Dedifferentiated amniotic fluid mesenchymal stem cell (primary cell): ENCODE measurements around the gene NR6A1.

Experiments used
- DNase-seq: peaks from one replicate; pipeline ENCODE4 v3.0.0-alpha.2; 2016; ENCODE audit errors: extremely low spot score

Gene NR6A1

DNA sequence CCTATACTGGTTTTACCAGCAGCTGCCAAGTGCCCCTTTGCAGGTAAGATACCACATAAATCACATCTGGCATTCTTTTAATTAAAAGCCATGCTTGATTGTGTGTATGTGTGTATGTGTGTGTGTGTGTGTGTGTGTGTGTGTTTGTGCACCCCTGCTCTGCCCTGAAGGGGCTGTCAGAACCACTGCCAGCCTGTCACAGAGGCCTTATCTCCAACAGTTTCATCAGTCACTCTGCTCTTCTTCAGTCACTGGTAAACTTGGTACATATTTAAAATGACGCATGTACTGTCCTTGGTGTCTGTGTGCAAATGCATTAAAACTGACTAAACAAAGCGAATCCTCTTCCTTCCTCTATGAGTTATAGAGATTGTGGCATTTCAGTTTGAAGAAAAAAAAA lies 244.9 kb downstream of the NR6A1 start:
- no peak for DNase-seq

DNA sequence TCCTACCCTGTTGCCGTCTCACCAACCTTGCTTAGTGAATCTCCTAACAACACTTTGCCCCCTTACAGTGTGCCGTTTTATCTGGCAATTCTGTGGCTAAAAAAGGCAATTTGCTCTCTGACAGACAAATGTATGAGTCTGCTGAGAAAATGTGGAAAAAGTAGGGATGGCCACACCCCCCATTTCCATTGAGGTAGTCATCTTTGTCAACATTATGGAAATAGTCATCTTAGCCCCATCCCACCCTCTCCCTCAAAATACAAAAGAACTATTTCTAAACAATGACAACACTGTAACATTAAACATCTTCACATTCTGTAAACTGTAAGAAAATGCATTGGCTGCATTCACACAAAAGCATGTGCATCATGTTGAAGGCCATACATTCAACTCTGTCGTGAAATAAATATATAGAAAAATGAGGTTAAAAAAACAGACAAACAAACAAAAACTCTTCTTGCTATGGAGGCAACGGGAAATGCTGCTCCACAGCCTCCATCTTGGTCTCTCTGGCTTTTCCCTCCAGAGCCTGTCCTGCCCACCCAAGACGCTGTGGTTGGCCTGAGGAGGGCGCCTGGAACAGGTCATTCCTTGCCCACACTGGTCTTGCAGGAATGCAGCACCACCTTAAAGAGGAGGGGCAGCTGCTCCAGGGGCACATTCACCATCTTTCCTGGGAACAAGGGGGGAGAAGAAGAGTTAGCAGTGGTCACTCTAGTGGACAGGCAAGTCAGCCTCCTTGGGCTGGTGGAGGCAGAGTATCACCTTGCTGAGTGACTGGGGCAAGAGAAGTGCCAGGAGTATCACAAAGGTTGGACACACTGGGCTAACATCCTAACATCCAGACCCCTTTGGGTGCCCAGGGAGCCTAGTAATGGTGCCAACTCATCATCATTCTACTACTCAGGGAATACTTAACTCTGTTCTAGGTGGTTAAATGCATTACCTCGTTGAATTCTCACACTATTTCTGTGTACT lies 248.7 kb downstream of the NR6A1 start:
- DNase-seq = no peak

DNA sequence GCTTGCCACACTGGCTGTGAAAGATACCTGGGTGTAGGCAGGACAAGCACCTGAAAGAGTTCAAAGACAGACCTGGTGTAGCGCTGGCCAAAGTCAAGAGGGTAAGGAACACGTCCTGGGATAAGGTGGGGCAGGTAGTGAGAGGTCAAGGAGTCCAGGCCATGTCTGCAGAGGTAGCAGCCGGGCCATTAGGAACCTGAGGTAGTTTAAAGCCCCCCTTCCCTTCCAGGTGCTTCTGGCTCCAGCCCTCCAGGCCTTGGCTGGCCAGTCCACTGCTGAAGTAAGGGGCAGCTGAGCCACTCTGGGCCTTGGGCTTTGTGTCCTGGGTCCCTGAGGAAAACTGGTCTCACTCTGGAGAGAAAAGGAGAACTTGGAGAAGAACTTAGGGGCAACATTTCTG lies 250.0 kb downstream of the NR6A1 start:
- DNase-seq = no peak

DNA sequence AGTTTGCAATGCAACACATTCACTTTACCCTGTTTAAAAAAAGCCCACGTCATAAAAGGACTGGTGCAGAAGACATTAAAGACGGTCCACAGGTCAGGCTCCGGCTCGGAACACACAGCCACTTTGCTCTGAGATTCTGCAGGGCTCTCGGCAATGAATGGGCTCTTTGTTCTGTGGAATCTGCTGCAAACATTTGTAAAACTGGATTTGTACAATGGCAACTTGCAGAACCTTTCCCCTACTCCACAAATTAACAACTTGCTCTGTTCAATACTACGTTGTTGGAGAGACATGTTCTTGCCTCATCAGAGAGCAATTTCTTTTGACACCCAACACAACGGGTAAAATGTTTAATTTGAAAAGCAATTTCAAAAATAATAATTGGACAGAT lies 250.9 kb downstream of the NR6A1 start:
- DNase-seq = no peak

DNA sequence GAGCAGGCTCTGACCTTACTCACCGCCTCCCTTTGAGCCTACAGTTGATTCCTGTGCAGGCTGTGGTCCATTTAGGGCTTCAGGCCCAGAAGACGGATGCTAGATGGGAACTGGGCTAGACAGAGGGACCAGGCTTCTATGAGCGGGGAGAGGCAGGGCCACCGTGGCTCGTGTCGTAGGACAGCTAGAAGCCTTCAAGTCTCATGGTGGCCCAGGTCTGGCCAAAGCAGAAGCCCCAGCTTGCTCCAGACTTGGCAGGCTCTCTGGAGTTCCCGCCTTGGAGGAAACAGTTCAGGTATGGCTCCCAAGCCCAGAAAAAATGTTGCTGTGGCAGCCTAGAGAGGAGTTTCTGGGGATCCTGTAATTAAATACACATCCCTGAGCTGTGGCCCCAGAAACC lies 253.0 kb downstream of the NR6A1 start:
- no peak for DNase-seq

DNA sequence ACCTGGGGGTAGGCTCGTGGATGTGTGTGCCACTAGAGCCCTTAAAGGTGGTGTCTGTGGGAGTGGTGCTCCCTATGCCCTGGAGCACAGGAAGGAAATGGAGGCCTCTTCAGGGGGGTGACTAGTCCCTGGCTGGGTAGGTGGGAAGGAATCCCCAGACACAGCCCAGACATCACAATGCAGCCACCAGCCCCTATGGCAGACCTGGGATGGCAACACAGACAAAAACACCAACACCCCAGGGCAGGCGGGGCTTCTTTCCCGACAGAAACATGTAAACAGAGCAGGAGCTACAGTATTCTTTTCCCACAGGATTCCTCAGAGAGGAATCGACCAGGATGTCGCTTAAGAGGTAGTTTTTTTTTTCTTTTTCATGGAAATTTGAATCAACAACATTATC lies 253.5 kb downstream of the NR6A1 start:
- no peak for DNase-seq

DNA sequence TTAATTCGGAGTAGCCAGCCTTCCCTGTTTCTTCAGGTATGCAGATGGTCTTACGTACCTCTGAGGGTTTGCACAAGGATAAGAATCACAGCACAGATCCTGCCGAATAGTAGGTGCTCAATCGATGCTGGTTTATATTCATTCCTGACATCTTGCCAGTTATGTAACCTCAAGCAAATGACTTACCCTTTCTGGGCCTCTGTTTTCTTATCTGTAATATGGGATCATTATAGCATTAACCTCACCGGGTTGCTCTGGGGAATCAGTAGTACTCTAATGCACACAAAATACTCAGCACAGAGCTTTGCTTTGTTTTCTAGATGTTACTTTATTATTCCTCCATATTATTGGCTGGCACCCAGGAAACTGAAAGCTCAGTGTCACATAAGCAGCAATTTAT lies 256.2 kb downstream of the NR6A1 start:
- no peak for DNase-seq

DNA sequence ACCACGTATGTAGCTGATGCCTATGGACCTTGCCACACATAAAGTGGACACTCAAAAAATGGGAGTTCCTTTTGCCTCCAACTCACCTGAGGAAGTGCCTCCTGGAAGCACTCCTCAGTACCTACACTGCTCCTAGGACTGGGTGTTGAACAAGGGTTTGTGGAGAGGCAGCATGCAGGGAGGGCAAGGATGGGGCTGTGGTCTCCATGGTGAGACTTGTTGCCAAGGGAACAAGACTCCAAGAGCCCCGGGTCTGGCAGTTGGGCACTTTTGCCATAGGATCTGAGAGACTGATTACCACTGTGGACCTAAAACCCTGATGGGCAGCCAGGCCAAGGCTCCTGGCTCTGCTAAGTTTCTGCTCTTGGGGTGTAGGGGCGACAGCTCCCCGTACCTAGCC lies 257.0 kb downstream of the NR6A1 start:
- no peak for DNase-seq

DNA sequence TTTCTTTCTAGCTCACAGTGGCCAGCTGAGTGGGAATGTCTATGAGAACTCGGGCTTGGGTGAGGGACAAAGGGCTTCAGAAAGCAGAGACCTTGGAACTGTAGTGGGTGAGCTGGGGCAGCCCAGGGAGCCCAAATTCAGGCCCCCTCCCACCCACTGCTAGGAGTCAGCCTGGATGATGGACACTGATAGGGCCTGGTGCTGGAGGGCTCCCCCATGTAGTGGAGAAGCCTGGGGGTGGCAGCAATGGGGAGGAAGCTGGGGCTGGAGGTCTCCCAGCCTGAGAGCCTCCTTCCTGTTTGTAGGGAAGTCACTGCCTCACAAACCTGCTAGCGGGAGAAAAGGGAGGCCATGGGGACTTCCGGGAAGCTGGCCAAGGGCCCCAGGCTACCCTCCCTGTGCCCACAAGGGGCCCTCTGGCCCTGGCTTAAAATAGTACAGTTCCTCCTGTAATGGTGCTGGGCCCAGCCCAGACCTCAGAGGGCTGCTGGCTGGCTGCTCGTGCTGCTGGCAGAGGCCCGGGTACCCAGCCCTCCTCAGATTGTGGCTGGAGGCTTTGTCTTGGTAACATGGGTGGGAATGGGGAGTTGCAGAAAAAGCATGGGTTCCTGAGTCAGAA lies 257.6 kb downstream of the NR6A1 start:
- no peak for DNase-seq

DNA sequence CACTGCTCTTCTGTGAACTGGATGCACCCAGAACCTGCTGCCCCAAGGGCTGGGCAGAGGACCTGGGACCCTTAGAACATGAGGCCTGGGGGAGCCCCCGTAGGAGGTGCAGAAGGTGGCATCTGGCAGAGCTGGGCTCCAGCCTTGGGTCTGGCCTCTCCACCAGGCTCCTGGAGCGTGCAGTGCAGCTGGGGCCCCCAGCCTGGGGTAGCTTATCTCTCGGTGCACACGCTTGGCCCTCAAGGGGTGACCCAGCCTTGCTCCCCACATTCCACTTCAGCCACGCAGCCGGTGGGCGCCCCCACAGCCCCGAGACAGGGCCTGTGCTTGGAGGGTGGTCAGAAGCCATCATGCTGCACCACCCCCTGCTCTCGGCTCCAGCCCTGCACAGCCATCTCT lies 258.3 kb downstream of the NR6A1 start:
- no peak for DNase-seq

DNA sequence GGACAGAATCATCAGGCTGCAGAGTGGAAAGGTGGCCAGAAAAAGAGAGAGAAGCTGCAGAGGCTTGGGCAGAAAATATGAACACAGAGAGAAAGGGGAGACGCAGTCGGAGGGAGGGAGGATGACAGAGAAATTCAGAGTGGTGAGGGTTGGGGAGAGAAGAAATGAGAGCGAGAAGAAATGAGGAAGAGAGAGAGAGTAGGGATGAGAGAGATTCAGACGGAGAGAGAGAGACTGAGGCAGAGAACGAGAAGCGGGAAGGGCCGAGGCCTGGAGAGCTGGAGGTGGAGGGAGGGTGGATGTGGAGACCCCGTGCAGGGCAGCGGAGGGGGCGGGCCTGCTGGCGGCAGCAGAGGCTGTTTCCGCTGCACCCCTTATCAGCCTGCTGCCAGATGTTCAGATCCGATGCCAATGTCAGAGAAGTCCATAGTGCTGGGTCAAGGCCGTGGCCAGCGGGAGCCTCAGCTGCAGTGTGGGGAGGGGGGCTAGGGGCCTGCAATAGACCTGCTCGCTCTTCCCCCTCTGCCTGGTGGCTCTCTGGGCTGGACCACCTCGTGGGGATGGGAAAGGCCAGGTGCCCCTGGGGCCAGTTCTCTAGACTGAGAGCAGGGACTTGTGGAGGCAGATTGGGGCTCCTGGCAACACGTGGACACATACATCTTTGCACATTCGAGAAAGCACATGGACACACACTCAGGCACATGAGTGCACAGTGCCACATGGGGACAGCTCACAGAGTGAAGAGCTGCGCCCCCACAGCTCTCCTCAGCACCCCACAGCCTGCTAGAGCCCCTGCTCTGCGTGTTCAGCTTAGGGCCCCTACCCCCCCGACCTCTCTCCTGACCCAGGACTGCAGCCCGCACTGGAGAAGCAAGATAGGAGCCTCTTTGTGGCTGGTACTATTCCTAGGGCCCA lies 259.0 kb downstream of the NR6A1 start:
- no peak for DNase-seq

DNA sequence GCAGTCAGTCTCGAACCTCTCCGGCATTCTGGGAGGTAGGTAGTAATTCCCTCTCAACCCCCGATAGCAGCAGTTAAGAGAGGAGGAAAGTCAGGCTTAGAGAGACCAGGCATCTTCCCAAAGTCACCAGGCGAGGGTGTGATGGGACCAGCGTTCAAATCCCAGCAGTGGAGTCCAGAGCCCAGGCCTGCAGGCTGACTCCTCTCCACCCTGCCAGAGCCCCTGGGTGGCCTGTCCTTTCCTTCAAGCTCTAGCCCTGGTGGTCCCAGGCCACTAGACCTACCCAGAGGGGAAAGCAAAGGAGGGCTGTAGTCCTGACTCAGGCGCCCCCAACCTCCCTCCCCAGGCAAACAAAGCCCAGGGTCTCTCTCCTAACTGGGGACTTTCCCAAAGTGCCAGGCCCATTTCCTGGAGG lies 259.7 kb downstream of the NR6A1 start:
- no peak for DNase-seq

DNA sequence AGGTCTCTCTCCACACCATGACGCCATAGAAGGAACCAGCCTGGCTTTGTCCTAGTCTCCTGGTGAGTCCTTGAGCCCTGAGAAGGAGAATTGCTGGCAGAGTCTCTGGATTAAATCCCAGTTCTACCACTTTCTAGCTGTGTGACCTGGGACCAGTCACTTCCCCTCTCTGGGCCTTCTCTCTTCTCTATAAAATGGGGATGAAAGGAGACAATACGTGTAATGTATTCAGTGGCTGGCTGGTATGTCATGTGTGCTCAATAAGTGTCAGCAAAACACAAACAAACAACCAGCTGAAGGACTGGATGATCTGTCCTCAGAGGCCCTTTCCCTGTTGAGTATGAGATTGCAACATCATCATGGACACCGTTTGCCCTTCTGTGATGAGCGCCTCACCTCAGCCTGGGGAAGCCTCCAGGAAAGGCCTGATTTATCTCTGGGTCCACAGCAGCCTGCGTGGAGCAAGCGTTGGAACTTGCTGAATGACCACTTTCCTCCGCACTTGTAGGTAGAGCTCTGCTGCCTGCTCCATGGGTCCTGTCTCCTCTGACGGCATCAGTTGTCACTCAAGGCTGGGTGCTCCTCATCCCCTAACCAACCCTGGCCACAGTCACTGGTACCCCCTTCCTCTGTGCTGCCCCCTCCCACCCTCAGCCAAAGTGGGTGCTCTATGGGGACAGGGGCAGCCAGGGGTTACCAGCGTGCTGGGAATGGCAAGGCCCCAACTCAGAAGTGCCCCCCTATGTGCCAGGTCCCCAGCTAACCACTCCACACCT lies 260.3 kb downstream of the NR6A1 start:
- no peak for DNase-seq

DNA sequence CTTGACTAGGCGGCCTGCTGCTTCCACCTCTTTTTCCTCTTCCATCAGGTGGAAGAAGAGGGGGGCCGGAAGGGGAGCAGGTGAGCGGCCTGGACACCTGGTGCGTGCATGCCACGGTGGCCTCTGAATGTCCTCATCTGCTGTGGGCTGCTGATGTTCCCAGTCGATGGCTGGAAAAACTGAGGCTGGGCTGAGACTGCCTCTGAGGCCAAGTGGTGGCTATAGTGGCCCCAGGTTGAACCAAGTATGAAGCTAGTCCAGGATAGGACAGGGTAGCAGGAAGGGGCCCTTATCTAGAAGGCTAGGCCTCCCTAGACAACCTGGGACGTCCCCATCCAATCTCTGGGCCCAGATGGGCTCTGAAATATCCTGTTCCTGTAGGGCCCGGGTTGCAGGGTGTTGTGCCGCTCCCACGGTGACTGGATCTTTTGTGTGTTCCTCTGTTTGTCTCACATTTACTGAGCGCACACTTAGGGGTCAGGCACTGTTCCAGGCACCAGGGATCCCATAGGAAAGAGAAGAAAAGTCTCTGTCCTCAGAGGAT lies 263.2 kb downstream of the NR6A1 start:
- no peak for DNase-seq

DNA sequence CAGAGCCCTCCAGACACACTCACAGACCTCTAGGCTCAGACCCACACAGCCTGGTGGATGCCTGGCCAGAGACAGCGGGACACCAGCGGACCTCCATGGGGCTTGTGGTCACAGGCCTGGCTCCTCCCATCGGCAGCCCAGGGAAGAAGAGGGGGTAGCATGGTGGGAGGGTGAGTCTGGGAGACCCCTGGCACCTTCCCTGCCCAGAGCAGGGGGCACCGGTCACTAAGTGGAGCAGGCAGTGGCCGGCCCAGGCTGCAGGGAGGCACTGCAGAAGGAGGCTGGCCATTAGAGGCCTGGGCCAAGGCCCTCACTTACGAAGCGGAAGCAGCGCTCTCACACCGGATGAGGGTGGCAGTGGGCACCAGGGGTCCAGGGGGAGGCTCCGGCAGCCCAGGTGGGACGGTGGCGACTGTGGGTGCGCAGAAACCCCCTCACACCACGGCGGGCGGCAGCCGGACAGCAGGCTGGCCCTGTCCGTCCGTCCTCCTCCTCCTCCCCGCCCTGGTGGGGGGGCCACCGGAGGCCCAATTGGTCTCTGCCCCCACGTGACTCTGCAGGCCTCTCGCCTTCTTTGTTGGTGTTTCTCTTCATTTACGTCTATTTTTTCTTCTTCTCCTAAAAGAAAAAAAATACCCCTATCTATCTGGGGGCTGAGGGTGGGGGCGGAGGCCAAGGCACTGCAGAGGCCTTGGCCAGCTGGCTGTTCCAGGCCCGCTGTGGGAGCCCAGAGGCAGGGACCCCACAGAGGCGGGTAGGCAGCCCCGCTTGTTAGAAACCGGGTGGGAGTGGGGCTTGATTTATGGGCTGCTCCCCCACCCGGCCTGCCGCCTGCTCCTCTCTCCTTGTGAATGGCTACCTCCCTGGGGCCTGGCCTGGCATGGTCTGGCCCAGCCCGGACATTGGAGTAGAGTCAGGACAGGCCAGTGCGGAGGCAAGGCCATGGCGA lies 263.9 kb downstream of the NR6A1 start, which contains the start of gene NR5A1:
Gene NR5A1 (minus strand): TSS at position 469 of the 949 bp plus-strand sequence. CDS start 4,004 bp downstream, outside the sequence.
- DNase-seq = no peak

DNA sequence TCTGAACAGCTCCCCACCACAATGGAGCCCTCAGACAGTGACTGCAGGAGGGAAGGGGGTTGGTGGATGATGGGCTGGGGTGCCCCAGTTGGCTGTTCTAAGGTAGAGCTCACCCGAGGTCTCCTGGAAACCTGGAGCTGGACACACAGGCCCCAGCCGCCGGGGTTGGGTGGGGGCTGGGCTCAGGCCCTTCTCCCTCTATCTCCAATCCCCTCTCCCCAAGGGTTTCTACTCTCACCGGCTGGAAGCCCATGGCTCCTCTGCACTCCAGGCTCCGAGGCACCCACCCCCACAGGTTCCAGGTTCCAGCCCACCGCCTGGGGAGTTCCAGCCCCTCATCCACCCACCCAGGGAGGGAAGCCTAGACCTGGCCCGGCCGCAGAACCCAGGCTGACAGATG lies 264.7 kb downstream of the NR6A1 start:
- no peak for DNase-seq

DNA sequence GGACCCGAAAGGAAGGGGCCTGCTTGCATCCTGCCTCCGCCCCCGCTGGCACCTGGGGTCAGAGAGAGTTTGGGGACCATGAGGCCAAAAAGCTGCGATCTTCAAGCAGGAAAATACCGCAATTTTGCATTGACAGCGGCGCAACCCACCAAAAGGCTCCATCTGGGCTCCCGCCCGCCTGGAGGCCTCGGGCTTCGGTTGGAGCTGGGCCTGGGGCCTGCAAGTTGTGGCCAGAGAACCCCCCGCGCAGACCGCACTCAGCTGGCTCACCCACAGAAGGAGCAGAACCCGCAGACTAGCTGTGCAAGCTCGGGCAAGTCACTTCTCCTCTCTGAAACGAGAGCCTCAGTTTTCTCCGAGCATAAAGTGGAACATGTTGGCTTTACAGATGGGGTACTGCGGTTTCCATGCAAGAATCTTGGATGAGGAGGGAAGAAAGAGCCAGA lies 265.2 kb downstream of the NR6A1 start:
- DNase-seq = no peak

DNA sequence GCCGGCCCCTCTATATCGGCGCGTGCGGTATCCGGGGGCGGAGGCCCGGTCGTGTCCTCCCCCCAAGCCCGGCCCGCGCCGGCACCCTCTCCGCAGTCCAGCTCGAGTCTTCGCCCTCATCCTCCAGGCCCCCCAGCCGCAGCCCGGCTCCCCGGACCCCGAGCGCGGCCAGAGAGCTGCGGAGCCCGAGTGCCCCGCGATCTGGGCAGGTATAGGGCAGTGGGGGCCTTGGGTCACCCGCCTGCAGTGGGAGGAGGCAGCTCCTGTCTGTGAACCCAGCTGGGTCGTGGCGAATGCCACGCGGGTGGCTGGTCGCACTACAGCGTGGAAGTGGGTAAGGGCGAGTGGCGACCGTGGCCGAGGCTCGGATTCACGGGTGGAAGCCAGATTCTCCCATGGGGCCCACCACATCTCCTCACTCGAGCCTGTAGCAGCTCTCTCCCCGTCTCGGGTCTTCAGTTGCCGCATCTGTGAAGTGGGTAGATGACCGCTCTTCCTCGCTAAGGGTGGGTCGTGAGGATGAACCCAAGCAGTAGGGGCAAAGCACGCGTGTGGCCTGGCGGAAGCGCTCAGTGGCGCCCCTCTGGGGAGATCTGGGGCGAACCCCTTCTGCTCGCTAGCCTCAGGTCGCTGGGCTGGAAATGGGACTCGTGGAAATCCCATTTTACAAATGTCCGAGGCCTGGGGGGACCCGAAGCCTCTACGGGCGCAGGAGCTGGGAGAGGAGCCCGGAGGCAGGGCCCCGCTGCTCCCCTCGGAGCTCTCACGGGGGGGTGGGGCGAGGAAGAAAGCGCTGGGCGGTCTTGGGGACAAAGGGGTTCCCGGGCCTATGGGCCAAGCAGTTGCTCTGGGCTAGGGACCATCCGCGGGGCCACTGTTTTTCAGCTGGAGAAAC lies 265.9 kb downstream of the NR6A1 start:
- DNase-seq = no peak

DNA sequence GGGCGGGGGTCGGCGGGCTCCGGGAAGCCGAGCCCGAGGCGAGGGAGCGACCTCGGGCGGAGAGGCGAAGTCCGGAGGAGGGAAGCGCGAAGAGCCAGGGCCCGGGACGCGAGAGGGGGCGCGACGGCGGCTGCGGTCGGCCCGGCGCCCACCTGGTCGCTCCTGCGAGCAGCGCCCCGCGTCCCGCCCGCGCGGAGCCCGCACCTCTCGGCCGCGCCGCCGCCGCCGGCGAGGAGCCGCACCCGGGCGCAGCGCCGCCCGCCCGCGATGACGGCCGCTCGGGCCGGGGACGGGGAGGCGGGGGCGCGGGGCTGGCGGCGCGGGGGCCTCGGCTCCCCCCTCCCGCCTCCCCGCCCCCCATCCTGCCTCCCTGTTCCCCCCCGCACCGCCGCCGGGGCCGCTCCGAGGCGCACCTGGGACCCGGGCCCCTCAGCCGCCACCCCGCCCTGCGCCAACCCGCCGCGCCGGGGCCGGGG lies 266.5 kb downstream of the NR6A1 start:
- DNase-seq = no peak
